PC-9 (cell line): ENCODE results near the gene GRIK3.

ENCODE experiments used
- CTCF ChIP-seq: fragments of 200-600 bp; sonication (generic); conservative IDR thresholded peaks from 2 replicates; pipeline ENCODE4 v1.6.1; 2017; ENCODE audit warnings: mixed run types, antibody characterized with exemption, mild to moderate bottlenecking, moderate library complexity
- EZH2 ChIP-seq: fragments of 200-600 bp; sonication (generic); IDR thresholded peaks from 2 replicates; pipeline ENCODE4 v1.8.0; 2017; ENCODE audit warnings: antibody characterized with exemption, low read depth

- TF ChIP-seq CTCF (no peak), EZH2 (no peak)
These were observed 168.0 kb downstream of the GRIK3 start for GRCh38 chr1:36866169-36866814.
